ENCODE results near the gene OR5K2.

OR5K2 gene

GRCh38 chr3:98512576-98512975 is 15.1 kb downstream of the OR5K2 start:
- no peaks in the 10 kb centered on the region for H3K9me3 ChIP-seq (ENCODE audit: control insufficient read depth, insufficient read depth, low read length)
- H3K36me3 ChIP-seq (ENCODE audit: insufficient read depth, low read length), result peaks cover 9% of the 10 kb centered on the region
- peaks cover 7% of the 10 kb centered on the region; the same call in 1 of the 2 replicates for H3K4me1 ChIP-seq (ENCODE audit: insufficient read depth, low read length)
- no peak overlapping the region for H3K9ac ChIP-seq (ENCODE audit: low read depth, low read length)

- no peaks in the 10 kb centered on the region for H3K9me3 ChIP-seq (ENCODE audit: control insufficient read depth, insufficient read depth, low read length)
- H3K4me1 ChIP-seq (ENCODE audit: insufficient read depth, low read length), result peaks cover 10% of the 10 kb centered on the region; the same call in 1 of the 2 replicates
- H3K9ac ChIP-seq (ENCODE audit: low read depth, low read length), result no peak overlapping the region
- peaks cover 9% of the 10 kb centered on the region for H3K36me3 ChIP-seq (ENCODE audit: insufficient read depth, low read length)
Measured at GRCh38 chr3:98513091-98513511, 15.6 kb downstream of the OR5K2 start.

- H3K9me3 ChIP-seq (ENCODE audit: control insufficient read depth, insufficient read depth, low read length), result no peaks in the 10 kb centered on the region
- H3K36me3 ChIP-seq (ENCODE audit: insufficient read depth, low read length), result peaks cover 9% of the 10 kb centered on the region
- H3K4me1 ChIP-seq (ENCODE audit: insufficient read depth, low read length), result peaks cover 12% of the 10 kb centered on the region; the same call in 1 of the 2 replicates
- no peak overlapping the region for H3K9ac ChIP-seq (ENCODE audit: low read depth, low read length)
Measured at GRCh38 chr3:98513736-98514135, 16.3 kb downstream of the OR5K2 start.

GRCh38 chr3:98514948-98515347 is 17.5 kb downstream of the OR5K2 start:
- Histone ChIP-seq H3K9me3 (ENCODE audit: control insufficient read depth, insufficient read depth, low read length) (no peaks in the 10 kb centered on the region), H3K4me1 (ENCODE audit: insufficient read depth, low read length) (peaks cover 12% of the 10 kb centered on the region; the same call in 1 of the 2 replicates), H3K36me3 (ENCODE audit: insufficient read depth, low read length) (peaks cover 17% of the 10 kb centered on the region), H3K9ac (ENCODE audit: low read depth, low read length) (no peak overlapping the region)

GRCh38 chr3:98518816-98519215 is 21.3 kb downstream of the OR5K2 start:
- H3K36me3 ChIP-seq (ENCODE audit: insufficient read depth, low read length), result peaks cover 17% of the 10 kb centered on the region
- no peak overlapping the region for H3K9ac ChIP-seq (ENCODE audit: low read depth, low read length)
- H3K9me3 ChIP-seq (ENCODE audit: control insufficient read depth, insufficient read depth, low read length), result no peaks in the 10 kb centered on the region
- peaks cover 16% of the 10 kb centered on the region; the same call in 1 of the 2 replicates for H3K4me1 ChIP-seq (ENCODE audit: insufficient read depth, low read length)

- no peaks in the 10 kb centered on the region for H3K9me3 ChIP-seq (ENCODE audit: control insufficient read depth, insufficient read depth, low read length)
Measured at GRCh38 chr3:98519351-98519750, 21.9 kb downstream of the OR5K2 start.

GRCh38 chr3:98521897-98522543 is 24.5 kb downstream of the OR5K2 start:
- peaks cover 9% of the 10 kb centered on the region for H3K36me3 ChIP-seq (ENCODE audit: insufficient read depth, low read length)
- H3K9me3 ChIP-seq (ENCODE audit: control insufficient read depth, insufficient read depth, low read length), result no peaks in the 10 kb centered on the region
- peak overlapping the region; percentile 100 for H3K9ac ChIP-seq (ENCODE audit: low read depth, low read length)

More at GRCh38 chr3:98519351-98519750, 21.9 kb downstream of the OR5K2 start:
- H3K36me3 ChIP-seq (ENCODE audit: insufficient read depth, low read length), result peaks cover 17% of the 10 kb centered on the region
- H3K4me1 ChIP-seq (ENCODE audit: insufficient read depth, low read length), result peaks cover 16% of the 10 kb centered on the region; the same call in 1 of the 2 replicates
- no peak overlapping the region for H3K9ac ChIP-seq (ENCODE audit: low read depth, low read length)

GRCh38 chr3:98522544-98523281 is 25.2 kb downstream of the OR5K2 start, which contains the start of gene CLDND1:
Gene CLDND1 (minus strand): TSS chr3:98522902. CDS start chr3:98521424, 1,478 bp downstream.
- Histone ChIP-seq H3K36me3 (ENCODE audit: insufficient read depth, low read length) (peaks cover 7% of the 10 kb centered on the region), H3K4me1 (ENCODE audit: insufficient read depth, low read length) (peaks cover 10% of the 10 kb centered on the region; the same call in 1 of the 2 replicates), H3K9ac (ENCODE audit: low read depth, low read length) (peak within 1 kb of the TSS; percentile 100), H3K9me3 (ENCODE audit: control insufficient read depth, insufficient read depth, low read length) (no peaks in the 10 kb centered on the region)

More at GRCh38 chr3:98521897-98522543, 24.5 kb downstream of the OR5K2 start:
- peaks cover 12% of the 10 kb centered on the region; the same call in 1 of the 2 replicates for H3K4me1 ChIP-seq (ENCODE audit: insufficient read depth, low read length)

- H3K9ac ChIP-seq (ENCODE audit: low read depth, low read length), result no peak overlapping the region
- H3K36me3 ChIP-seq (ENCODE audit: insufficient read depth, low read length), result no peaks in the 10 kb centered on the region
- no peaks in the 10 kb centered on the region for H3K9me3 ChIP-seq (ENCODE audit: control insufficient read depth, insufficient read depth, low read length)
- H3K4me1 ChIP-seq (ENCODE audit: insufficient read depth, low read length), result peaks cover 4% of the 10 kb centered on the region; the same call in 1 of the 2 replicates
Measured at GRCh38 chr3:98525494-98525893, 28.0 kb downstream of the OR5K2 start.

GRCh38 chr3:98528474-98529346 is 31.2 kb downstream of the OR5K2 start:
- Histone ChIP-seq H3K36me3 (ENCODE audit: insufficient read depth, low read length) (no peaks in the 10 kb centered on the region), H3K4me1 (ENCODE audit: insufficient read depth, low read length) (no peaks in the 10 kb centered on the region)

GRCh38 chr3:98529856-98530459 is 32.5 kb downstream of the OR5K2 start:
- H3K9ac ChIP-seq (ENCODE audit: low read depth, low read length), result no peak overlapping the region
- H3K36me3 ChIP-seq (ENCODE audit: insufficient read depth, low read length), result no peaks in the 10 kb centered on the region
- no peaks in the 10 kb centered on the region for H3K9me3 ChIP-seq (ENCODE audit: control insufficient read depth, insufficient read depth, low read length)
- H3K4me1 ChIP-seq (ENCODE audit: insufficient read depth, low read length), result no peaks in the 10 kb centered on the region

More at GRCh38 chr3:98528474-98529346, 31.2 kb downstream of the OR5K2 start:
- H3K9me3 ChIP-seq (ENCODE audit: control insufficient read depth, insufficient read depth, low read length), result no peaks in the 10 kb centered on the region
- no peak overlapping the region for H3K9ac ChIP-seq (ENCODE audit: low read depth, low read length)

GRCh38 chr3:98530676-98531075 is 33.2 kb downstream of the OR5K2 start:
- H3K4me1 ChIP-seq (ENCODE audit: insufficient read depth, low read length), result no peaks in the 10 kb centered on the region
- H3K36me3 ChIP-seq (ENCODE audit: insufficient read depth, low read length), result no peaks in the 10 kb centered on the region
- no peaks in the 10 kb centered on the region for H3K9me3 ChIP-seq (ENCODE audit: control insufficient read depth, insufficient read depth, low read length)
- H3K9ac ChIP-seq (ENCODE audit: low read depth, low read length), result no peak overlapping the region

- Histone ChIP-seq H3K9me3 (ENCODE audit: control insufficient read depth, insufficient read depth, low read length) (no peaks in the 10 kb centered on the region), H3K36me3 (ENCODE audit: insufficient read depth, low read length) (no peaks in the 10 kb centered on the region), H3K4me1 (ENCODE audit: insufficient read depth, low read length) (no peaks in the 10 kb centered on the region), H3K9ac (ENCODE audit: low read depth, low read length) (no peak within 1 kb of the TSS)
Measured at GRCh38 chr3:98531622-98532274, 34.3 kb downstream of the OR5K2 start, which contains the start of gene GPR15. Gene GPR15 (plus strand): TSS chr3:98531978. CDS start chr3:98532034, 56 bp downstream.

Data from ES-I3 (cell line).